Epithelial cell of esophagus (primary cell): ENCODE data around the gene AQP3.
A peak's percentile ranks its signal among the peaks of the same experiment; 100 is the strongest.
"Not testable (repeated sequence)": the region's sequence is repeated elsewhere in the genome, so short reads cannot be mapped to it uniquely, and the experiment has no call there.

ENCODE experiments used
- DNase-seq: peaks from one replicate; pipeline ENCODE4 v3.0.0; 2010; ENCODE audit warnings: low read depth
- H3K4me3 ChIP-seq: 2 replicates; pipeline ENCODE4 v1.5.1; 2011; ENCODE audit warnings: mild to moderate bottlenecking, low read length, control low read depth
- TF ChIP-seq, protein P1 (sequence below): IDR thresholded peaks from 2 replicates; pipeline ENCODE4 v1.5.1; 2011; ENCODE audit warnings: low read depth, mild to moderate bottlenecking, low read length, control low read depth, inconsistent platforms; ENCODE audit not compliant: insufficient read depth; ENCODE audit errors: missing control alignments

The AQP3 gene

GRCh38 chr9:33425128-33425533, 22.3 kb downstream of the AQP3 start:
- TF ChIP-seq, protein P1, sequence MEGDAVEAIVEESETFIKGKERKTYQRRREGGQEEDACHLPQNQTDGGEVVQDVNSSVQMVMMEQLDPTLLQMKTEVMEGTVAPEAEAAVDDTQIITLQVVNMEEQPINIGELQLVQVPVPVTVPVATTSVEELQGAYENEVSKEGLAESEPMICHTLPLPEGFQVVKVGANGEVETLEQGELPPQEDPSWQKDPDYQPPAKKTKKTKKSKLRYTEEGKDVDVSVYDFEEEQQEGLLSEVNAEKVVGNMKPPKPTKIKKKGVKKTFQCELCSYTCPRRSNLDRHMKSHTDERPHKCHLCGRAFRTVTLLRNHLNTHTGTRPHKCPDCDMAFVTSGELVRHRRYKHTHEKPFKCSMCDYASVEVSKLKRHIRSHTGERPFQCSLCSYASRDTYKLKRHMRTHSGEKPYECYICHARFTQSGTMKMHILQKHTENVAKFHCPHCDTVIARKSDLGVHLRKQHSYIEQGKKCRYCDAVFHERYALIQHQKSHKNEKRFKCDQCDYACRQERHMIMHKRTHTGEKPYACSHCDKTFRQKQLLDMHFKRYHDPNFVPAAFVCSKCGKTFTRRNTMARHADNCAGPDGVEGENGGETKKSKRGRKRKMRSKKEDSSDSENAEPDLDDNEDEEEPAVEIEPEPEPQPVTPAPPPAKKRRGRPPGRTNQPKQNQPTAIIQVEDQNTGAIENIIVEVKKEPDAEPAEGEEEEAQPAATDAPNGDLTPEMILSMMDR = no peak
- peak; percentile 75 for DNase-seq
- no peak overlapping the region for H3K4me3 ChIP-seq

GRCh38 chr9:33424492-33424891, 22.9 kb downstream of the AQP3 start:
- not testable (repeated sequence) for H3K4me3 ChIP-seq, DNase-seq

DNA sequence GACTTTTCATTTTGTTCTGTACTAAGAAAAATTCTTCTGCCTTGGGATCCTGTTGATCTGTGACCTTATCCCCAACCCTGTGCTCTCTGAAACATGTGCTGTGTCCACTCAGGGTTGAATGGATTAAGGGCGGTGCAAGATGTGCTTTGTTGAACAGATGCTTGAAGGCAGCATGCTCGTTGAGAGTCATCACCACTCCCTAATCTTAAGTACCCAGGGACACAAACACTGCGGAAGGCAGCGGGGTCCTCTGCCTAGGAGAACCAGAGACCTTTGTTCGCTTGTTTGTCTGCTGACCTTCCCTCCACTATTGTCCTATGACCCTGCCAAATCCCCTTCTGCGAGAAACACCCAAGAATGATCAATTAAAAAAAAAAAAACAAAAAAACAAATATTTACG, 23.4 kb downstream of the AQP3 start:
- DNase-seq, H3K4me3 ChIP-seq: not testable (repeated sequence)

DNA sequence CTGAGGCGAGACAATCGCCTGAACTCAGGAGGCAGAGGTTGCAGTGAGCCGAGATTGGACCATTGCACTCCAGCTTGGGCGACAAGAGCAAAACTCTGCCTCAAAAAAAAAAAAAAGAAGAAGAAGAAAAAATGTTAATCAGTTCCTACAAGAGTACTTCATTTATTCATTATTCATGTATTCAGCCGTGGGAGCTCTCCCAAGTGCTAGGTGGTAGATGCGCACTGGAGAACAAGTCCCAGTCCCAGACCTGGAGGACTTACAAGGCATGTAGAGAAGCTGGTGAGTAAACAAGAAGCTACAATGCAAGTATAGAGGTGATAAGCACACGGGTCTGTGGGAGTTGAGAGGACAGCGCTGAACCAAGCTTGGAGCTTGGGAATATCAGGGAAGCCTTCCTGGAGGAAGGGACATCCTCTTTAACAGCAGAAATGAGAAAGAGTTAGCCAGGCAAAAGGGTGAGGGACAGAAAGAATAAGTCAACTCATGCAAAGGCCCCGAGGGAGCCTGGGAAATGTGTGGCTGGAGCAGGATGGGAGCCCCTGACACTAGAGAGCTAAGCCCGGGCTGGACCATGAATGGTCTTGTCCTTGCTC, 27.6 kb downstream of the AQP3 start:
- TF ChIP-seq, protein P1 = no peak
- no peak for DNase-seq
- H3K4me3 ChIP-seq = no peak overlapping the region

DNA sequence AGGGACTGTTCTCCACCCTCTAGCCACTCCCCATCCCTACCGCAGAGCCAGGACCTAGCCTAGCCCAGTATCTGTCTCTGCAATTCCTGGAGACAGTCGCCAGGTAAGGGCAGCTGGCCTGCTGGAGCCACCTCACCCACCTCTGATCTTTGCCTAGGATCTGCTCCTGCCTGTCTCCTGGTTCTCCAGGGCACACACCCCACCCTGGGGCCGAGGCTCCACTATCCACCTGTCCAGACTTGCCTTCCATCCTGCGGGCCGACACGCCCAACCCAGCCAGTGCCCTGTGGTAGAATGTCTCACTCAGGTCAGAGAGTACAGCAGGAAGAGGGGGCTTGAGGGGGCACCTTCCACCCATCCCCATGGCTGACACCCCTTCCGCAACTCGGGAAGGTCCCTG, 29.3 kb downstream of the AQP3 start:
- peak; percentile 86 for DNase-seq

GRCh38 chr9:33416996-33417395, 30.4 kb downstream of the AQP3 start:
- no peak overlapping the region for H3K4me3 ChIP-seq
- DNase-seq = no peak
- TF ChIP-seq, protein P1 = no peak

More for the DNA sequence above, 29.3 kb downstream of the AQP3 start:
- no peak overlapping the region for H3K4me3 ChIP-seq
- TF ChIP-seq, protein P1 = no peak

GRCh38 chr9:33415501-33416038, 31.8 kb downstream of the AQP3 start:
- TF ChIP-seq, protein P1 = peak; percentile 57
- peak; percentile 88 for DNase-seq
- H3K4me3 ChIP-seq = no peak overlapping the region

GRCh38 chr9:33414889-33415500, 32.4 kb downstream of the AQP3 start:
- peak; percentile 25 for DNase-seq
- no peak overlapping the region for H3K4me3 ChIP-seq
- TF ChIP-seq, protein P1 = no peak
